Hepatocyte (in vitro differentiated cells): ENCODE data around the gene GAPVD1. TPM values are rescaled to one million over a fixed set of nuclear protein-coding genes. Genes with fewer than 3 reads are reported as not detected.
A peak's percentile ranks its signal among the peaks of the same experiment; 100 is the strongest.

Experiments used
- DNase-seq: peaks from one replicate; pipeline ENCODE4 v3.0.0-alpha.2; 2016; ENCODE audit warnings: low spot score
- H2AFZ ChIP-seq: fragments of 200-600 bp; sonication (generic); 2 replicates; pipeline ENCODE4 v1.6.0; 2016; ENCODE audit warnings: antibody characterized with exemption, mild to moderate bottlenecking
- H3K27ac ChIP-seq: fragments of 200-600 bp; sonication (generic); 2 replicates; pipeline ENCODE4 v1.5.1; 2016; ENCODE audit warnings: mild to moderate bottlenecking
- H3K27me3 ChIP-seq: fragments of 200-600 bp; sonication (generic); 2 replicates; pipeline ENCODE4 v1.6.1; 2016
- H3K36me3 ChIP-seq: fragments of 200-600 bp; sonication (generic); replicated peaks from 2 replicates; pipeline ENCODE4 v1.5.1; 2016; ENCODE audit warnings: low read depth; ENCODE audit not compliant: insufficient read depth
- H3K4me1 ChIP-seq: fragments of 200-600 bp; sonication (generic); 2 replicates; pipeline ENCODE4 v1.5.1; 2016; ENCODE audit warnings: mild to moderate bottlenecking, moderate library complexity; ENCODE audit not compliant: insufficient read depth
- H3K4me2 ChIP-seq: fragments of 200-600 bp; sonication (generic); 2 replicates; pipeline ENCODE4 v1.6.0; 2016
- H3K4me3 ChIP-seq: fragments of 200-600 bp; sonication (generic); 2 replicates; pipeline ENCODE4 v1.5.1; 2016; ENCODE audit warnings: mild to moderate bottlenecking
- H3K79me2 ChIP-seq: fragments of 200-600 bp; sonication (generic); 2 replicates; pipeline ENCODE4 v1.6.0; 2017; ENCODE audit warnings: mild to moderate bottlenecking
- H3K9me2 ChIP-seq: fragments of 200-600 bp; sonication (generic); replicated peaks from 2 replicates; pipeline ENCODE4 v1.6.0; 2017; ENCODE audit warnings: mild to moderate bottlenecking; ENCODE audit not compliant: insufficient read depth
- H3K9me3 ChIP-seq: fragments of 200-600 bp; sonication (generic); 2 replicates; pipeline ENCODE4 v1.5.1; 2016; ENCODE audit warnings: low read depth, mild to moderate bottlenecking
- H4K20me1 ChIP-seq: fragments of 200-600 bp; sonication (generic); 2 replicates; pipeline ENCODE4 v1.6.0; 2016; ENCODE audit warnings: mild to moderate bottlenecking; ENCODE audit not compliant: insufficient read depth, poor library complexity, severe bottlenecking
- EZH2 ChIP-seq: fragments of 200-600 bp; sonication (generic); IDR thresholded peaks from 2 replicates; pipeline ENCODE4 v1.6.1; 2016; ENCODE audit warnings: antibody characterized with exemption, mild to moderate bottlenecking, borderline replicate concordance
- EZH2phosphoT487 ChIP-seq: fragments of 200-600 bp; sonication (generic); IDR thresholded peaks from one replicate; pipeline ENCODE4 v1.6.1; 2018; ENCODE audit warnings: antibody characterized with exemption, mild to moderate bottlenecking, low read depth, moderate library complexity; ENCODE audit not compliant: unreplicated experiment, severe bottlenecking
- WGBS: methylation state at CpG from one replicate; pipeline ENCODE4 v1.1.6; 2016; ENCODE audit warnings: low lambda C conversion rate; ENCODE audit errors: missing lambda C conversion rate; 5-methylcytosine and 5-hydroxymethylcytosine counted together
- polyA plus RNA-seq: library from polyadenylated mRNA; unstranded; fragments of >200 nt; fragmentation: Nextera tagmentation; extraction: Ambion mirVana; gene quantifications from 2 replicates; pipeline ENCODE4 v1.2.1, GENCODE V29; 2016
- total RNA-seq: library from RNA; depleted of rRNA; stranded (reverse); fragments of >200 nt; gene quantifications from 2 replicates; pipeline ENCODE4 v1.2.3, GENCODE V29; 2014
- TF ChIP-seq, protein P1 (sequence below): fragments of 200-600 bp; sonication (generic); IDR thresholded peaks from 2 replicates; pipeline ENCODE4 v1.5.1; 2016; ENCODE audit warnings: antibody characterized with exemption, mild to moderate bottlenecking; ENCODE audit not compliant: poor library complexity

Gene GAPVD1
- total and polyA plus RNA-seq, 2 experiments from 2014 or later: 25.5 to 44.7 TPM

GRCh38 chr9:125295657-125296056 lies 34.0 kb downstream of the GAPVD1 start:
- H4K20me1 ChIP-seq: peaks cover 9% of the 10 kb centered on the region
- TF ChIP-seq EZH2 (no peak), EZH2phosphoT487 (no peak)
- TF ChIP-seq, protein P1, sequence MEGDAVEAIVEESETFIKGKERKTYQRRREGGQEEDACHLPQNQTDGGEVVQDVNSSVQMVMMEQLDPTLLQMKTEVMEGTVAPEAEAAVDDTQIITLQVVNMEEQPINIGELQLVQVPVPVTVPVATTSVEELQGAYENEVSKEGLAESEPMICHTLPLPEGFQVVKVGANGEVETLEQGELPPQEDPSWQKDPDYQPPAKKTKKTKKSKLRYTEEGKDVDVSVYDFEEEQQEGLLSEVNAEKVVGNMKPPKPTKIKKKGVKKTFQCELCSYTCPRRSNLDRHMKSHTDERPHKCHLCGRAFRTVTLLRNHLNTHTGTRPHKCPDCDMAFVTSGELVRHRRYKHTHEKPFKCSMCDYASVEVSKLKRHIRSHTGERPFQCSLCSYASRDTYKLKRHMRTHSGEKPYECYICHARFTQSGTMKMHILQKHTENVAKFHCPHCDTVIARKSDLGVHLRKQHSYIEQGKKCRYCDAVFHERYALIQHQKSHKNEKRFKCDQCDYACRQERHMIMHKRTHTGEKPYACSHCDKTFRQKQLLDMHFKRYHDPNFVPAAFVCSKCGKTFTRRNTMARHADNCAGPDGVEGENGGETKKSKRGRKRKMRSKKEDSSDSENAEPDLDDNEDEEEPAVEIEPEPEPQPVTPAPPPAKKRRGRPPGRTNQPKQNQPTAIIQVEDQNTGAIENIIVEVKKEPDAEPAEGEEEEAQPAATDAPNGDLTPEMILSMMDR: no peak
- over 99% methylated on average over 5 of the region's 5 CpGs for WGBS
- H3K4me2 ChIP-seq: no peak overlapping the region
- H3K79me2 ChIP-seq: peaks cover 79% of the 10 kb centered on the region
- H3K4me1 ChIP-seq: peaks cover 11% of the 10 kb centered on the region
- no peak for DNase-seq
- no peak overlapping the region for H3K4me3 ChIP-seq
- no peak overlapping the region for H3K27ac ChIP-seq
- H3K9me2 ChIP-seq: no peaks in the 10 kb centered on the region
- H3K27me3 ChIP-seq: no peaks in the 10 kb centered on the region
- H3K36me3 ChIP-seq: no peaks in the 10 kb centered on the region
- no peaks in the 10 kb centered on the region for H3K9me3 ChIP-seq
- no peak overlapping the region for H2AFZ ChIP-seq

GRCh38 chr9:125296843-125297372 lies 35.3 kb downstream of the GAPVD1 start:
- WGBS: 54% methylated on average over 3 of the region's 3 CpGs
- Histone ChIP-seq H3K36me3 (no peaks in the 10 kb centered on the region), H3K4me2 (peak overlapping the region; percentile 43), H3K9me3 (no peaks in the 10 kb centered on the region), H3K79me2 (peaks cover 69% of the 10 kb centered on the region), H4K20me1 (peaks cover 9% of the 10 kb centered on the region), H3K4me1 (peaks cover 11% of the 10 kb centered on the region), H2AFZ (no peak overlapping the region), H3K9me2 (no peaks in the 10 kb centered on the region), H3K27ac (peak overlapping the region; percentile 47), H3K4me3 (no peak overlapping the region), H3K27me3 (no peaks in the 10 kb centered on the region)
- DNase-seq: peak; percentile 41
- peak; percentile 60 for TF ChIP-seq EZH2phosphoT487
- TF ChIP-seq, protein P1: no peak

GRCh38 chr9:125297917-125298316 lies 36.3 kb downstream of the GAPVD1 start:
- Histone ChIP-seq H3K4me1 (peaks cover 11% of the 10 kb centered on the region), H4K20me1 (peaks cover 4% of the 10 kb centered on the region), H3K9me3 (no peaks in the 10 kb centered on the region), H3K4me3 (no peak overlapping the region), H3K4me2 (no peak overlapping the region), H3K9me2 (no peaks in the 10 kb centered on the region), H3K36me3 (no peaks in the 10 kb centered on the region), H2AFZ (no peak overlapping the region), H3K27ac (peak overlapping the region; percentile 47), H3K79me2 (peaks cover 59% of the 10 kb centered on the region), H3K27me3 (no peaks in the 10 kb centered on the region)
- DNase-seq: no peak
- 93% methylated on average over 7 of the region's 7 CpGs for WGBS
- TF ChIP-seq EZH2 (no peak), EZH2phosphoT487 (no peak)
- TF ChIP-seq, protein P1: no peak

DNA sequence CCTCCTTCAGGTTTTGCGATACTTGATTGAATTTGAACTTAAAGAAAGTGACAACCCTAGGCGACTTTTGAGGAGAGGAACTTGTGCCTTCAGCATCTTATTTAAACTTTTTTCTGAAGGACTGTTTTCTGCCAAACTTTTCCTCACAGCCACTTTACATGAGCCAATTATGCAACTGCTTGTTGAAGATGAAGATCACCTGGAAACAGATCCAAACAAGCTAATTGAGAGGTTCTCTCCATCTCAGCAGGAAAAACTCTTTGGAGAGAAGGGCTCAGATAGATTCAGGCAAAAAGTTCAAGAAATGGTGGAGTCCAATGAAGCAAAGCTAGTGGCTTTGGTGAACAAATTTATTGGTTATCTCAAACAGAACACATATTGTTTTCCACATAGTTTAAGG lies 40.6 kb downstream of the GAPVD1 start:
- Histone ChIP-seq H3K79me2 (peaks cover 39% of the 10 kb centered on the region), H2AFZ (no peak overlapping the region), H3K9me3 (no peaks in the 10 kb centered on the region), H3K4me1 (peaks cover 11% of the 10 kb centered on the region), H3K4me2 (no peak overlapping the region), H3K4me3 (no peak overlapping the region), H3K36me3 (no peaks in the 10 kb centered on the region), H3K9me2 (no peaks in the 10 kb centered on the region), H3K27me3 (no peaks in the 10 kb centered on the region), H3K27ac (peak overlapping the region; percentile 3), H4K20me1 (no peaks in the 10 kb centered on the region)
- WGBS: 61% methylated on average over 2 of the region's 2 CpGs
- TF ChIP-seq EZH2 (no peak), EZH2phosphoT487 (no peak)
- TF ChIP-seq, protein P1: no peak
- DNase-seq: no peak
